Measurements from ENCODE around the gene SGIP1.
A peak's percentile ranks its signal among the peaks of the same experiment; 100 is the strongest.

Gene SGIP1

DNA sequence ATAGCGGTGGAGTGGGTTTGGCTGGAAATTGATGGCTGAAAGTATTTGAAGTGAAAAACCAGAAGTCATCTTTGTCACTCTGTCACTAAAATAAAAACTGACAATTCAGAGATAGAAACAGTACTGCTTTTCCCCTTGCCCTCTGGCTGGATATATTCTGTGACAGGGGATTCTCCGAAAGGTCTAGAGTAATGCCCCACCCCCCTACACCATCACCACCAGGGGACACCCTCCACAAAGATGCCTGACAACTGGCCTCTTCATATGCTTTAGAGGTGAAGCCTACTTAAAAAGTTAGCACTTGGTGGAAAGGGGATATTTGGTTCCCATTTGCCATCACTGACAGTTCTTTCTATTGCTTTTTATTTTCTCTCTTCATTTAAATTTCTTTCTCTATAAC lies 73.5 kb downstream of the SGIP1 start:
- DNase-seq = no peak

DNA sequence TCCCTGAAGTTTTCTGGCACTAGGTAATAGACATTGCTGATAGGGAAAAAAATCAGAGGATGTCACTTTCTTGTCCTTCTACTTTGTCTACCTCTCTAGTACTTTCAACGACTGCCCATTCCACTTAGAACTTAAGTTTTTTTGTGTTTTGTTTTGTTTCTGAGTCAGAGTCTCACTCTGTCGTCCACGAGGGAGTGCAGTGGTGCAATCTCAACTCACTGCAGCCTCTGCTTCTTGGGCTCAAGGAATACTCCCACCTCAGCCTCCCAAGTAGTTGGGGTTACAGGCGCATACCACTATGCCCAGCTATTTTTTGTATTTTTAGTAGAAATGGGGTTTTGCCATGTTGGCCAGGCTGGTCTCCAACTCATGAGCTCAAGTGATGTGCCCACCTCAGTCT lies 79.2 kb downstream of the SGIP1 start:
- DNase-seq = no peak

DNA sequence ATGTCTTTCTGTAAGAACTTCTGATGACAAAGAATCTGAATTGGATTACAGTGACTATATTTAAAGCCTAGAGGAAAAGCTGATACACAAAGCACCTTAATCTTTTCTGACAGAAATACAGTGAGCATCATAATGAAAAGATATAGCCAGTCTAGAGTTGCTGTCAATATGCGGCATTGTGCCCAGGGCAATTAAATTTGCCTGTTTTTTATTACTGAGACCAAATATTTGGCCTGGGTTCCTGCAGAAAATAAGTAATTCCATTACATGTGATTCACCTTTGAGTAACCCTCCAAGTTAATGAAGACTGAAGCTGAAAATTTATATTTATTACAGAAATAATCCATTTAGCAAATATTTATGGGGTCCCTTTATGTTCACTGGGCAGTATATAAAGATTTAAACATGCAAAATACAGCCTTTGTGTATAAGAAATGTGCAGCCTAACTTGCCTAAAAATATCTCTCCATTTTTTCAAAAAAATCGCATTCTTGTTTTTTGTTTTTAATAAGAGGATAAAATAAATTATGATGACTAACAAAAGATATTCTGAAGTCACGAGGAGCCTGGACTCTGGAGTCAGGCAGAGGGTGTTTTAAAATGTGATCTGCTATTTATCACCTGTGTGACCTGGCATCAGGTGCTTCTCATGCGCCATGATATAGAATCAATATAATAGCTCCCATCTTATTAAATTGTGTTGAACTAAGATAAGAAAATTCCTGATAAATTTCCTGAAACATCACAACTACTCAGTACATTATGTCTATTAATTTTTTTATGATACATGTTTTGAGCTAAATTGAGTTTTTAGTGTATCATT lies 83.6 kb downstream of the SGIP1 start:
- DNase-seq = no peak

DNA sequence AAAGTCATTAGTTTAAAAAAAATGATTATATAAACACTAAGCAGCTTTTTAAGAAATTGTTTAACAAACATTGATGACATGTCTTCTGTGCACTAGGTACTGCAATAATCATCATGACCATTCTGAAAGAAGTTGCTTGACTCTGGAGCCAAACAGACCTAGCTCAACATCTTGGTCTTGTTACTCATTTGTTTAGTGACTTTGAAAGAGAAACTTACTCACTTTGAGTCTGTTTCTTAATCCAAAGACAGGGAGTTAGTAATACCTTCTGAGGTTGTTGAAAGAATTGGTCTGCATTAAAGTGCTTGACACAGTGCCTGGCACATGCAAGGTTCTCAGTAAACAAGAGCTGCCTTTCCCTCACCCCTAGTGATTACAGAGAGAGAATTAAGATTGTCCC lies 84.4 kb downstream of the SGIP1 start:
- no peak for DNase-seq

DNA sequence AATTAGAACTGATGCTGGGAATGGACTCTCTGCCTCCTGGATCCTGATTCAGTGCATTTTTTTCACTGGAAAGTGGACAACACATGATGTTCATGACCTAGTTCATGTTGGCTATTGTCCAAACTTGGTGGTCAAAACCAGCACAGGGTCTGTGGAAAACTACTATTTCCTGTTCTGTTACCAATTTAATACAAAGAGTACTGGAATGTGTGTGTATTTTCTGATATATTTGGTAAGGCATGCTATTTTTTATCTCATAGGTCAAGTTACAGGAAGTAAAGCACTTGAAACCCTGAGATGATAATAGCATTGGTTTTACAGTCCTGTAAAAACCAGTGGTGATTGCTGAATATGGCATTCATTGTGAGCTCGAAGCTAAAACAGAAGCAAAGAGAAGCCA lies 89.9 kb downstream of the SGIP1 start:
- peak; percentile 83 for DNase-seq

DNA sequence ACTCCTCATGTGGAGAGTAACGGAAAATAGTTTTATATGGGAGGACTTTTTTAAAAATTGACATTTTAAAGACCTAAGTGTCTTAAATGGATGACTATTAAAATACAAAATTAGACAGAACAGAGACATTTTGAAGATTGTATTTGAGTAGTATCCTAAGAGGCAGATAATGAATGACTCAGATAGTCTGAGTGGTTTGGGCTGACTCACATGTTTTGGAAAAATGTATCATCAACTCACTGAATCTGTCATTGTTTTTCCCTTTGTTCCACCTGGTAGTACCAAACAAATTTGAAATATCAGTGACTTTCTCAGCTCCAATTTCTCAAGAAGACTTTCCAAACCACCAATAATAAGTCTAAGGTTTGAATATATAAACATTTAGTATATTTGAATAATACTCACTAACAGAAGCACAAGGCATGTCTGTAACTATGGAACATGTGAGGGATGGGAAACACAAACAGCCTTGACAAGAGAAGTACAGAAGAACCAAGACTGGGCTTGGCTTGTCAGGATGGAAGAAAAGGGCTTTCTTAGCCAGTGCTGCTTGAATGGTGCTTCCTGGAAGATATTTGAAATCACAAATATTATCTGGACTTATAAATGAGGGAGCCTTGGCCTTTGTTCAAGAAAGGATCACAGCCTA lies 90.6 kb downstream of the SGIP1 start:
- DNase-seq = peak; percentile 7

DNA sequence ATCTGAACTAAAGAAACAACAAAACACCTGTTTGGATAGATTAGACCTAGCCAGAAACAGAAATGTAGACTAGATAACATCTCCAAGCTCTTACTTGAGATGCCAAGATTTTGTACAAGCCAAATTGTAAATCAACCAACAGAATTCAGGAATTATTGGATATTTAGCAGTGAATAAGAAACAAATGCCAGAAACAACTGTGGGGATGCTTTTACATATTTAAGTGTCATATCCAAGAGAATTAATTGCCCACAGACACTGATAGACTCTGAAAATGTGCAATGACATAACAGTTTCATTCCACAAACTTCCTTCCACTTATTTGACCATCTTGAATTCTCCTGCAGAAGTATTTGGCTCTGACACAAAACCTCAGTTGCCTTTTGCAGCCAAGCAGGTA lies 92.3 kb downstream of the SGIP1 start:
- no peak for DNase-seq

DNA sequence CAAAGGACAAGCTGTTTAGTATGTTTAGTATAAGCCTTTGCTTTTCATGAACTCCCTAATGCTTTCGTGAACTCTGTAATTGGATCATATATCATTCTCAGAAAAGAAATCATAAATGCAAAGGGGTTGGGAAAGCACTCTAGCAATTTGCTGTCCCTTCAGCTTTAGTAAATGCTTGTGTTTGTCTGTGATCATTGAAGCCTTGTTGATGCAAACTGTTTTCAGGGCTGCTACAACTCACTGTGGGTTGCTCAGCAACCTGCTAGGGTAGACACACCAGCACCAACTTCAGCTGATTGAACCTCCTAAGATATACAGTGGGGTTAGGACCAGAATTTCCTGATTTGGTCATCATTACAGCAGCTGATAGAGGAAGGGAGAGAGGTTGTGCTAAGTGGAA lies 95.0 kb downstream of the SGIP1 start:
- peak; percentile 30 for DNase-seq

DNA sequence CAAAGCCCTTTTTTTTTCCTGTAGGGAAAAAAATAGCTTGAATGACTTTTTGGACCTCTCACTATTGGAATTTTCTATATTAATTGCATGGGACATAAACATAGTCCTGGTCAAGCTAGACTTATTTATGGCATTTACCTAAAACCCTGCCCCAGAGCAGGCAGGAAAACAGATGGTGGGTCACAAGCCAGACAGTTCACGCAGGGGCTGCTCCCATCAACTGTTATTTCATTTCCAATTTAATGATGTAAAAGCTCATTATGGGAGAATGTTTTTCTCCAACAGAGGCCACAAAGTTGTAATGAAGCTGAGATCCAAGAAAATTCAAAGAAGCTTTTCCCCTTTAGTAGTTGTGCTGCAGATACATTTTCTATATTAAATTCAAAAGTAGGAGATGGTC lies 99.2 kb downstream of the SGIP1 start:
- DNase-seq = no peak

DNA sequence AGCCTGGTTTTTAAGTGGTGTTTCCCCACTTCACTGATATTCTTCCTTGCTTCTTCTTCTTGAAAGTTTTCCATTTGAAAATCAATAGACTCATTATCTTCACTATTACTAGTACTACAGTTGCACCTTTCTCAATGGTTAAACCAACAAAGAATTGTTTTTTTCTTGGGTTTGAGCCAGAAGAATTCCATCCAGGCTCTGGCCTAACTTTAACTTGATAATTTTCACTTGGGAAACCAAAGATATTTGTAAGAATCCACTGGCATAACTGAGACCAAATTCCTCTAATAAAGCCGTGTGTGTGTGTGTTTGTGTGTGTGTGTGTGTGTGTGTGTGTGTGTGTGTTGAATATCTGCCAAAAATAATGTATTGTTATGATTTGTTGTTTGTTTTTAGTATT lies 103.2 kb downstream of the SGIP1 start:
- DNase-seq = no peak

DNA sequence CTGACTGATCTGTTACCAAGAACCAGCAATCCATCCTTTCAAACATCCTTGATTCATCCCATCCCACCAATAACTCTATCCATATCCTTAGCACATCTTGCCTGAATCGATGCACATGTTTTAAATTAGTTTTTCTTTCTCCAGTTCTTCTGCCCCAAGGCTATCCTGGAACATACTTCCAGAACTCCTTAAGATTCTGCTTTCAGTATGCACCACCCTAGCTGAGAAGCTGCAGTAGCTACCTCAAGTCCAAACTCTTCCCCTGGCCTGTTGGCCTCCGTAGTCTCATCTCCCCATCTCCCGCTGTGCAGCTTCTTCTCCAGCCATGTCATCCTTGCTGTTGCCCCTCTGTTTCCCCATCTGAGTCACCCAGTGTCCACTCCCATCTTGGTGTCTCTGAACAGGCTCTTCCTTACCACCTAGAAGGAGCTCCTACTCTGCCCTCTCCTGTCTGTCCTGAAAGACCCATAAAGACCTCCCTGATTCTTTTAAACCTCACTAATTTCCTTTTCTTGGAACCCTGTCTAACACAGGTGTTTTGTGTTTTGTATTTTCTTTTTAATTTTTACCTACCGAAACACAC lies 108.0 kb downstream of the SGIP1 start:
- no peak for DNase-seq

DNA sequence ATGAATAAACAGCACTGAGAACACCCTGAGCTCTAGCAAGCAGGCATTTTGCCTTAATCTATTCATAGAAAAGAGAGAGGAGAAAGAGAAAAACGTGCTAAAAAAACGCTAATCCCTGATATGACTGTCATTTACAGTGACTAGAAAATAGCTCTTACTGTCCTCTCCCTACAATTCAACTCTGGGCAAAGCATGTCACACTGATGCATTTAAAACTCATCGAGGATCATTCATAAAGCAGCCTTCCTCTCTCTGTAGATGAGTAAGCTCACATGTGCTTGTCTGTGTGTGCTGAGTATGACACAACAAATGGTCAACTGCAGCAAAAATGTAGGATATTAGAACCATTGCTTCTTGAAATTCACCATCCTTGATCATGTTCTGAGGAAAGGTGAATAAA lies 109.0 kb downstream of the SGIP1 start:
- DNase-seq = no peak

DNA sequence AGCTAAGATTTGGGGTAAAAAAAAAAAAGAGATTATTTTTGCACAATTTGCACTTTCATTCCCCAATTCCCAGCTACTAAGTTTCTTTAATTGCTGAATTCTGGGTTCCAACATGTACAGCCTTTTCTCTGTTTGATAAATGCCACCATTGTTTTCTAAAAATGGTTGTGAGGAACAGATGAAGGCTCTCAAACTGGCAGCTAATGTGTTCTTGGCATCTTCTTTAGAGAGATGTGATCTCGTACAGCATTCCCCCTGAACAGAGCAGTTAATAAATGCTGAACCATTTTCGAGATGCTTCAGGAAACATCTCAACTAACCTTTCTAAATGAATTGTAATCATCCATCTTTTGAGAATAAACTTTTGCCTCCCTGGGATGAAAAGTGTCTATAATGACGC lies 110.4 kb downstream of the SGIP1 start:
- DNase-seq = no peak

DNA sequence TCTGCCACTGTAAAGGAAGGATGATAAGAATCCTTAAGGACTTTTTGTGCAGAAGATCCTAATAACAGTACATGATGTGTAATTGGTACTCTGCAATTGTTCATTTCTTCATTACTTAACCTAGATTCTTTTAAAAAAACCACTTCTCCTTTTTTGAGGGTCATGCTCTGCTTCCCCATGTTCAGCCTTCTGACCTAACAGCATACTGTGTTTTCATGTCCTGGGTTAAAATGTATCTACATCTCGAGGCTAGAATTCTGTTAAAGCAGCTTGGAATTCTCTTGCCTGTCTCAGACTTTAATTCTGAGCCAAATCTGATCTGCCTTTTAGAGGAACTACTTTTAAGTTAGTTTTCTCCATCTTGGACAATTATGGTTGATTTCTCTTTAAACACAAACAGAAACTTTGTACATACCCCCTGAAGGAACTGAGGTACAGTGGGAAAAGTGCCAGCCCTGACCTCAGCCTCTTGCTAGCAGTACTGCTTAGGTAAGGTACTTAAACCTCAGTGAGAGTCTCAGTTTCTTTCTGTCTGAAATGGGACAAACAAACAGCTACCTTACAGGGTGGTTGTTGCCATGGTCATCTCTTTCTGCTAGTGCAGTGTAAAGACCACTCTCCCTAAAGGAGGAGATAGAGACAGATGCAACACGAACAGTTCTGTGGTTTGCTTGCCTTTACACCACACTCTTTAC lies 115.1 kb downstream of the SGIP1 start:
- no peak for DNase-seq

DNA sequence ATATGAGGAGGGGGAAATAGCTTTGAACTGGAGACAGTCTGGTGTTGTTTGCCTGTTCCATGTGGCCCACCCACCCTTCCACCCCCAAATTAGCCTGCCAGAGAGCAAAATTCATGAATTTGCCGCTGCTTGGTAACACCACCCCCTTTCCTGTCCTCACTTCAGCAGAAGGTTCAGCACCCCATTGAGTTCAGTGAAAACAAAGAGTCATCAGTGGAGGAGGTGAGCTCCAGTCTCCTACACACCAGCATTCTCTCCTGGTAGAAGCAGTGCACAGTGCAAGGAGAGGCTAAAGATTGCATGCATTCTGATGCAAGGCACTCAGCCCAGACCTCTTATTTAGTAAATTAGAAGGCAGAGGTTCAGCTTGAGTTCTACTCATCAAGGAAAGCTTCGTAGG lies 118.6 kb downstream of the SGIP1 start:
- DNase-seq = no peak

DNA sequence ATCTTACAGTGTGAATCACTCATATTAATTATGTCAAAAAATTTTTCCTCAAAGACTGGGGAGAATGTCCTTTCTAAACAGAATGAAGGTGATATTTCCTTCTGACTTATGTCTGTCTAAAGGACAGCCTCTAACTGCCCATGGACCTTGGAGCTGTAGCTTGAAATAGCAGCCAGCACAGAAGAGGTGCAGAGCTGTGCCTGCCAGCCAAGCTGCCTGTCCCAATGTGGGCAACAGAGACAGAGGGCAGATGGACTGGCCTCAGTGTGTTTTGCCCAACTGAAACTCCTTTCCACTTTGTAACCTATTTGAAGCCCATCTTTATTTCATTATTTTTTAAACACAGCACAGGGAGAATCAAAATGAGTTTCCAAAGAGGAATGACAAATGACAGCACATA lies 120.7 kb downstream of the SGIP1 start:
- DNase-seq = no peak

DNA sequence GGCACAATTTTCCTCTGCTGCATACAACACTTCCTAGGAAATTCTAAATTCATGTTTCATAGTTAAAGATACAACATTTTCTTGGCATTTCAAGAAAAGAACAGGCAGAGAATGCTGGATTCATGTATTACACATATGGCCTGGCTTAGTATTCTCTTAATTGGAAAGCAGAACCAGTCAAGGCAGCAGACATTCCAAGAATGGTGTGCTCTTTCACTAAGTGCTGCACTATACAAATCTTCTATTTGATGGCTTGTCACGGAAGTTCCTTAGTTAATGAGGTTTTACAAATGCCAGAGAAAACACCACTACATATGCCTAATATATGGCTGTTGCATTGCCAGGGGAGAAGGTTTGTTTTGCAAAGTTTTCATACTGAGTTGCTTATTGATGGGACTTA lies 137.5 kb downstream of the SGIP1 start:
- no peak for DNase-seq

DNA sequence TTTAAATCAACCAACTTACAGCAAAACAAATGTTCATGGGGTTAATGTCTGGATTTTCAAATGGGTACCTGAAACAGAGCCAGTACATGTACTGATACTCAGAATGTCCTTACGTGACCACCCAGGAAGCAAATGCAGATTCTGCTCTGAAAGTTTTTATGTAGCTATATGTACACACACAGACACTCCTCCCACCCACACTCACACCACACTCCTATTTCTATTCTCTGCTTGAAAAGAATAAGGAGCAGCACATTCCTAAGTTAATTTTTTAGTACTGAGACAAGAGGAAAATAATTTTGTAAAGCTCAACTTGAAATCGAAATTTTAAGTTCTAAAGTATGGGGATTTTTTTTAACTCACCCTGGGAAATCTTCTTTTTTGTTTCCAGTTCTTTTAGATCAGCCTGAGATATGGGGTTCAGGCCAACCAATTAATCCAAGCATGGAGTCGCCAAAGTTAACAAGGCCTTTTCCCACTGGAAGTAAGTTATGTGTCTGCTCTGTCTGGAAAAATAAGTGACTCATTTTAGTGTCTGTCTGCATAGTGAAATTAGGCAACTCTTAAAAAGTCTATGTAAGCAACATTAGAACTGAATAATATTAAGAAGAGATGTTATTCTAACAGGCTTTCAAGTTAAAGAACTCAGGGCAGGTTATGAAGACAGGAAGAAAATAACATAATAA lies 142.8 kb downstream of the SGIP1 start:
- no peak for DNase-seq

DNA sequence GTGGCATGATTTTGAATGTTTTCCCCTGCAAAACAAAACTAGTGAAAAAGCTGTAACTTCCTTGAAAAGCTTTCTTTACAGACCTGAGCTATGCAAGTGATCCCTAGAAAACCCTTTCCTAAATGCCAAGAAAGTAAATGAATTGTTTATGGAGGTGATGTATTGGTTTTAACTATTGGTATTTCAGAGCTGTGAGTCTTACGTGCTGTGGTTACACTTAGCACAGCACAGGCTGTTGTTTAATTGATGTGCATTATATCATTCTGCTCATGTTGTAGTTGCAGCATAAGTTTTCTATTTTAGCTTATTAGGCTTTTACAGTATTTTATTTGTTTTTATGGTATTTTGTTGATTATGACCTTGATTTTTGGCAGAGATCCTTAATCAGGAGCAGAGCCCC lies 144.2 kb downstream of the SGIP1 start:
- DNase-seq = no peak

DNA sequence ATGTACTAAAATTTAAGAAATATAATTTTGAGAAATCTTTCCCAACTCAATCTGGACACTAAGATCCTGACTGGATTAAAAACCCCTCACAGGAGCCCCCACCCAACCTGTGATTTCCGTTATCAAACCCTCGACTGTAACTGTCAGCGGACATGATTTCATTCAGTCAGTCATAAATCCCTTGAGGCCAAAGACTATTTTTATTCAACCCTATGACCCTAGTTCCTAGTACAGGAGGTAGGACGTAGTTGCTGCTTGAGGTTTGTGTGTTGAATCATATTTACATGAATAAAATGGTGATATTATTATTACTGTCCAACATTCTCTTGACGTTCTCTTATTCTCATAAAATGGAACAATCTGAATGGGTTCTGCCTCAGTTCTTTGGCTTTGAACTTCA lies 145.2 kb downstream of the SGIP1 start:
- DNase-seq = no peak

DNA sequence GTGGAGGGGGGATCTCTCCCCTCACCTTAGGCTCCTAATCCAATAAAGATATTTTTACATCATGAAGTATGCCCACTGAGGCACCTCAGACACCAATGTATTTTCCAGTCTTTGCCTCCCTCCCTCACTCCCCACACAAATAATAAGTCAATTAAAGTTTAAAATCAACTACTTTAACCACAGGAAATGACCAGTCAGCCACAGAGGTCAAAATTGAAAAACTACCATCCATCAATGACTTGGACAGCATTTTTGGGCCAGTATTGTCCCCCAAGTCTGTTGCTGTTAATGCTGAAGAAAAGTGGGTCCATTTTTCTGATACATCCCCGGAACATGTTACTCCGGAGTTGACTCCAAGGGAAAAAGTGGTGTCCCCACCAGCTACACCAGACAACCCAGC lies 147.7 kb downstream of the SGIP1 start:
- no peak for DNase-seq

DNA sequence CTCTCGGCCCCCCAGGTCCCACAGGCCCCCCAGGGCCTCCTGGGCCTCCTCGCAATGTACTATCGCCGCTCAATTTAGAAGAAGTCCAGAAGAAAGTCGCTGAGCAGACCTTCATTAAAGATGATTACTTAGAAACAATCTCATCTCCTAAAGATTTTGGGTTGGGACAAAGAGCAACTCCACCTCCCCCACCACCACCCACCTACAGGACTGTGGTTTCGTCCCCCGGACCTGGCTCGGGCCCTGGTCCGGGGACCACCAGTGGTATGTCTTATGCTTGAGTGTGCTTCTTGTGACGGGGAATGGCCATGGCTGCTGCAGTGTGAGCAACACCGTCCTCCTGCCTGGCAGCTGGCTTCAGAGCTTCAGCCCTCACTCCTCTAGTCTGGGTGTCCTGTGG lies 148.2 kb downstream of the SGIP1 start:
- DNase-seq = no peak

DNA sequence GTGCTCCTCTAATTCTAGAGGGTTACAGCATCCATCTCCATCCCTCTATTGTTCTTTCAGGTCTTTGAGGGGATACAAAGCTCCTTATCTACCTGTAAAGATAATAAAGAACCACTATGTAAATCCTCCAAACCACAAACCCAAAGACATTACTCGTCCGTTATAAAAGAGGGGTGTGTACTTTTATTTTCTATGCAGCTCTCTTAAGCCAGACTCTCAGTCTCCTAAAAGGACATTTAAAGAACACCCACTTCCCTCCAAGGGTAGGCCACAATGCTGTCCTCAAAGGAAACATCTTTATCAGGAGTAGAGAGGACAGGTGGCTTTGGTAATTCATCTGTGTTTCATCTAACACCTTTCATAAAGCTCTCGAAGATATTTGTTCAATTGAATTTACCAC lies 150.4 kb downstream of the SGIP1 start:
- no peak for DNase-seq
